ENCODE data around the gene ANLN. TPM values are rescaled to one million over a fixed set of nuclear protein-coding genes. Genes with fewer than 3 reads are reported as not detected.
"Not testable (repeated sequence)": the region's sequence is repeated elsewhere in the genome, so short reads cannot be mapped to it uniquely, and the experiment has no call there.

The ANLN gene
- total RNA-seq, 1 experiment from 2014 or later, result 27.5 TPM

- Histone ChIP-seq H3K27ac (ENCODE audit: low read length) (no peak overlapping the region), H3K27me3 (ENCODE audit: low read length) (no peaks in the 10 kb centered on the region), H3K36me3 (ENCODE audit: insufficient read depth, low read length) (peaks cover 28% of the 10 kb centered on the region), H3K9ac (ENCODE audit: low read length) (no peak overlapping the region), H3K79me2 (ENCODE audit: low read length) (no peaks in the 10 kb centered on the region), H4K20me1 (ENCODE audit: insufficient read depth, low read depth, low read length) (no peaks in the 10 kb centered on the region), H3K9me2 (replicated peaks; ENCODE audit: insufficient read depth, low read length) (no peaks in the 10 kb centered on the region), H3K4me3 (ENCODE audit: low read length) (no peak overlapping the region), H2AFZ (ENCODE audit: low read length) (no peak overlapping the region), H3K9me3 (ENCODE audit: low read length) (no peaks in the 10 kb centered on the region), H3K4me2 (ENCODE audit: low read depth, low read length, poor library complexity, severe bottlenecking) (no peak overlapping the region), H3K4me1 (ENCODE audit: low read length) (no peaks in the 10 kb centered on the region)
- no peak for DNase-seq
These were observed 66.5 kb downstream of the ANLN start for GRCh38 chr7:36456138-36456537.

GRCh38 chr7:36456548-36456947 is 66.9 kb downstream of the ANLN start:
- no peak overlapping the region for H2AFZ ChIP-seq (ENCODE audit: low read length)
- no peaks in the 10 kb centered on the region for H3K9me2 ChIP-seq (replicated peaks; ENCODE audit: insufficient read depth, low read length)
- DNase-seq, result no peak
- no peak overlapping the region for H3K27ac ChIP-seq (ENCODE audit: low read length)
- no peak overlapping the region for H3K9ac ChIP-seq (ENCODE audit: low read length)
- H3K9me3 ChIP-seq (ENCODE audit: low read length), result no peaks in the 10 kb centered on the region
- peaks cover 24% of the 10 kb centered on the region; the same call in 1 of the 2 replicates for H3K36me3 ChIP-seq (ENCODE audit: insufficient read depth, low read length)
- H3K4me2 ChIP-seq (ENCODE audit: low read depth, low read length, poor library complexity, severe bottlenecking), result no peak overlapping the region
- no peaks in the 10 kb centered on the region for H4K20me1 ChIP-seq (ENCODE audit: insufficient read depth, low read depth, low read length)
- no peak overlapping the region for H3K4me3 ChIP-seq (ENCODE audit: low read length)
- H3K27me3 ChIP-seq (ENCODE audit: low read length), result no peaks in the 10 kb centered on the region
- H3K79me2 ChIP-seq (ENCODE audit: low read length), result no peaks in the 10 kb centered on the region
- no peaks in the 10 kb centered on the region for H3K4me1 ChIP-seq (ENCODE audit: low read length)

- no peaks in the 10 kb centered on the region for H3K9me3 ChIP-seq (ENCODE audit: low read length)
- H3K4me3 ChIP-seq (ENCODE audit: low read length), result no peak overlapping the region
- H3K9me2 ChIP-seq (replicated peaks; ENCODE audit: insufficient read depth, low read length), result no peaks in the 10 kb centered on the region
- H3K4me2 ChIP-seq (ENCODE audit: low read depth, low read length, poor library complexity, severe bottlenecking), result no peak overlapping the region
- no peaks in the 10 kb centered on the region for H3K36me3 ChIP-seq (ENCODE audit: insufficient read depth, low read length)
- H3K4me1 ChIP-seq (ENCODE audit: low read length), result no peaks in the 10 kb centered on the region
- H3K9ac ChIP-seq (ENCODE audit: low read length), result no peak overlapping the region
- H4K20me1 ChIP-seq (ENCODE audit: insufficient read depth, low read depth, low read length), result no peaks in the 10 kb centered on the region
- H2AFZ ChIP-seq (ENCODE audit: low read length), result no peak overlapping the region
- H3K27me3 ChIP-seq (ENCODE audit: low read length), result no peaks in the 10 kb centered on the region
- no peaks in the 10 kb centered on the region for H3K79me2 ChIP-seq (ENCODE audit: low read length)
- no peak for DNase-seq
- no peak overlapping the region for H3K27ac ChIP-seq (ENCODE audit: low read length)
These were observed 69.7 kb downstream of the ANLN start for GRCh38 chr7:36459236-36459960.

- Histone ChIP-seq H3K9me2 (replicated peaks; ENCODE audit: insufficient read depth, low read length) (no peaks in the 10 kb centered on the region), H3K4me3 (ENCODE audit: low read length) (no peak overlapping the region), H3K4me1 (ENCODE audit: low read length) (no peaks in the 10 kb centered on the region), H3K4me2 (ENCODE audit: low read depth, low read length, poor library complexity, severe bottlenecking) (no peak overlapping the region), H4K20me1 (ENCODE audit: insufficient read depth, low read depth, low read length) (no peaks in the 10 kb centered on the region), H3K79me2 (ENCODE audit: low read length) (no peaks in the 10 kb centered on the region), H3K27ac (ENCODE audit: low read length) (no peak overlapping the region), H3K36me3 (ENCODE audit: insufficient read depth, low read length) (no peaks in the 10 kb centered on the region), H2AFZ (ENCODE audit: low read length) (no peak overlapping the region), H3K9ac (ENCODE audit: low read length) (no peak overlapping the region), H3K27me3 (ENCODE audit: low read length) (no peaks in the 10 kb centered on the region), H3K9me3 (ENCODE audit: low read length) (no peaks in the 10 kb centered on the region)
- DNase-seq, result no peak
These were observed 71.3 kb downstream of the ANLN start for GRCh38 chr7:36460811-36461429.

GRCh38 chr7:36462551-36463137 is 73.0 kb downstream of the ANLN start:
- no peak overlapping the region for H3K9ac ChIP-seq (ENCODE audit: low read length)
- no peak overlapping the region for H3K4me2 ChIP-seq (ENCODE audit: low read depth, low read length, poor library complexity, severe bottlenecking)
- no peaks in the 10 kb centered on the region for H3K9me2 ChIP-seq (replicated peaks; ENCODE audit: insufficient read depth, low read length)
- no peak overlapping the region for H3K4me3 ChIP-seq (ENCODE audit: low read length)
- H3K27me3 ChIP-seq (ENCODE audit: low read length), result no peaks in the 10 kb centered on the region
- no peaks in the 10 kb centered on the region for H4K20me1 ChIP-seq (ENCODE audit: insufficient read depth, low read depth, low read length)
- no peaks in the 10 kb centered on the region for H3K79me2 ChIP-seq (ENCODE audit: low read length)
- no peaks in the 10 kb centered on the region for H3K9me3 ChIP-seq (ENCODE audit: low read length)
- no peak overlapping the region for H2AFZ ChIP-seq (ENCODE audit: low read length)
- DNase-seq, result no peak
- H3K36me3 ChIP-seq (ENCODE audit: insufficient read depth, low read length), result no peaks in the 10 kb centered on the region
- no peaks in the 10 kb centered on the region for H3K4me1 ChIP-seq (ENCODE audit: low read length)
- no peak overlapping the region for H3K27ac ChIP-seq (ENCODE audit: low read length)

GRCh38 chr7:36464271-36464670 is 74.6 kb downstream of the ANLN start:
- peaks cover 9% of the 10 kb centered on the region for H3K4me1 ChIP-seq (ENCODE audit: low read length)
- no peaks in the 10 kb centered on the region for H4K20me1 ChIP-seq (ENCODE audit: insufficient read depth, low read depth, low read length)
- H3K9me3 ChIP-seq (ENCODE audit: low read length), result no peaks in the 10 kb centered on the region
- no peaks in the 10 kb centered on the region for H3K27me3 ChIP-seq (ENCODE audit: low read length)
- DNase-seq, result no peak
- H3K79me2 ChIP-seq (ENCODE audit: low read length), result no peaks in the 10 kb centered on the region
- H3K27ac ChIP-seq (ENCODE audit: low read length), result no peak overlapping the region
- H3K4me3 ChIP-seq (ENCODE audit: low read length), result no peak overlapping the region
- no peak overlapping the region for H3K4me2 ChIP-seq (ENCODE audit: low read depth, low read length, poor library complexity, severe bottlenecking)
- H2AFZ ChIP-seq (ENCODE audit: low read length), result no peak overlapping the region
- no peaks in the 10 kb centered on the region for H3K9me2 ChIP-seq (replicated peaks; ENCODE audit: insufficient read depth, low read length)
- H3K9ac ChIP-seq (ENCODE audit: low read length), result no peak overlapping the region
- no peaks in the 10 kb centered on the region for H3K36me3 ChIP-seq (ENCODE audit: insufficient read depth, low read length)

DNA sequence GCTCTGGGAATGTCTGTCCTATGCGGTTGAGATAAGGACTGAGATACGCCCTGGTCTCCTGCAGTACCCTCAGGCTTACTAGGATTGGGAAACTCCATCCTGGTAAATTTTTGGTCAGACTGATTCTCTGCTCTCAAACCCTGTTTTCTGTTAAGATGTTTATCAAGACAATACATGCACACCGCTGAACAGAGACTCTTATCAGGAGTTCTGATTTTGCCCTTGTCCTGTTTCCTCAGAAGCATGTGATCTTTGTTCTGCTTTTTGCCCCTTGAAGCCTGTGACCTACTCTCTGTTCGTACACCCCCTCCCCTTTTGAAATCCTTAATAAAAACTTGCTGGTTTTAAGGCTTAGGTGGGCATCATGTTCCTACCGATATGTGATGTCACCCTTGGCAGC is 76.3 kb downstream of the ANLN start:
- H3K27ac ChIP-seq (ENCODE audit: low read length); H3K9me3 ChIP-seq (ENCODE audit: low read length); H3K9ac ChIP-seq (ENCODE audit: low read length); H3K9me2 ChIP-seq (replicated peaks; ENCODE audit: insufficient read depth, low read length); H3K4me2 ChIP-seq (ENCODE audit: low read depth, low read length, poor library complexity, severe bottlenecking); H3K4me1 ChIP-seq (ENCODE audit: low read length); H4K20me1 ChIP-seq (ENCODE audit: insufficient read depth, low read depth, low read length); DNase-seq; H3K4me3 ChIP-seq (ENCODE audit: low read length); H2AFZ ChIP-seq (ENCODE audit: low read length); H3K79me2 ChIP-seq (ENCODE audit: low read length); H3K27me3 ChIP-seq (ENCODE audit: low read length); H3K36me3 ChIP-seq (ENCODE audit: insufficient read depth, low read length): not testable (repeated sequence)

DNA sequence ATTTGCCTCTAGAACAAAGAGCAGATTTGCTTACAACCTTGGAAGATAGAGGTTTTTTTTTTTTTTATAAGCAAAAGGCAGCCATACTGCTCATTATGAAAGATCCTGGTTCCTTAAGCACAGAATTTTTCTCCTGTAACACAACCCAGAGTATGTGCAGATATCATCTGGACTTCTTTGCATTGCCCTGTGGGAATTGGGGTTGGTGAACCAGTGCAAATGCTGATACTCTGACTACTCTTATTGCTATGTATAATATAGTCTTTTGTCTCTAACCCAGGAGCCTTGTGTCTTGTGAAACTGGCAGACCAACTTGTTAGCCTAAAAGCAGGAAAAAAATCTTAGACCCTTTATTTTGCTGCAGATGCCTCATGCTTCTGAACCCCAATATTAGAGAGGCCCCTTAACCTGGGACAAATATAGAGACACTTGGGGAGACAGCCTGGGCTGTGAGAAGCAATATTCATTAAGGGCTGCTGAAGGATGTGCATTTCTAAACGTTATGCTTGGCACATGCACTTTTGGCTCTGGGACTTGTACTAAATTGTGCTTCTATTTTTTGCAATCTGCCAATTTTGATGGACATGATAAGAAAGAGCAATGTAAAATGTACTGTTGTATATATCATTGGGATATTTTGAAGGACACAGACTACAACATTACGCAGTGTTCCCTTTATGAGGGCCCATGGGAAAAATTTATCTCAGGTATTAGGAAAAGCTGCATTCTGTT is 78.9 kb downstream of the ANLN start:
- Histone ChIP-seq H3K4me1 (ENCODE audit: low read length) (peaks cover 9% of the 10 kb centered on the region), H3K36me3 (ENCODE audit: insufficient read depth, low read length) (no peaks in the 10 kb centered on the region), H2AFZ (ENCODE audit: low read length) (no peak overlapping the region), H3K9me2 (replicated peaks; ENCODE audit: insufficient read depth, low read length) (no peaks in the 10 kb centered on the region), H3K4me3 (ENCODE audit: low read length) (no peak overlapping the region), H3K27me3 (ENCODE audit: low read length) (no peaks in the 10 kb centered on the region), H3K4me2 (ENCODE audit: low read depth, low read length, poor library complexity, severe bottlenecking) (no peak overlapping the region), H3K9ac (ENCODE audit: low read length) (no peak overlapping the region), H3K27ac (ENCODE audit: low read length) (no peak overlapping the region), H3K9me3 (ENCODE audit: low read length) (no peaks in the 10 kb centered on the region), H3K79me2 (ENCODE audit: low read length) (no peaks in the 10 kb centered on the region), H4K20me1 (ENCODE audit: insufficient read depth, low read depth, low read length) (no peaks in the 10 kb centered on the region)
- no peak for DNase-seq
